ENCODE results near the gene CARM1. TPM values are rescaled to one million over a fixed set of nuclear protein-coding genes. Genes with fewer than 3 reads are reported as not detected.

The CARM1 gene
- total and polyA plus RNA-seq, 11 donors = 22.4 to 39.5 (median 29.3) TPM

- no peak overlapping the region for H3K27ac ChIP-seq
- H3K27me3 ChIP-seq = no peaks in the 10 kb centered on the region
- H3K36me3 ChIP-seq = peaks cover 0 to 3% (median 0%) of the 10 kb centered on the region in 9 donors
- no peaks in the 10 kb centered on the region for H3K9me3 ChIP-seq
- H3K4me1 ChIP-seq = peaks cover 0 to 23% (median 18%) of the 10 kb centered on the region in 12 donors
- 88 to 91% (median 90%) methylated on average over 10 of the region's 10 CpGs for WGBS, 4 donors
- ATAC-seq = no peak
- DNase-seq = no peak
- intact Hi-C loops (cut with DNase I) = no loop called here
- peak overlapping the region in 1 of 12 donors; percentile 87 for H3K4me3 ChIP-seq
- TF ChIP-seq CTCF (IDR thresholded peaks at IDR 0.05) = no peak
- TF ChIP-seq POLR2A (IDR thresholded peaks at IDR 0.05) = no peak
Observed at GRCh38 chr19:10962863-10963262, 91.5 kb downstream of the CARM1 start.

GRCh38 chr19:10963865-10964264, 92.5 kb downstream of the CARM1 start:
- 79 to 86% (median 84%) methylated on average over 4 of the region's 4 CpGs for WGBS, 4 donors
- ATAC-seq = no peak
- H3K27me3 ChIP-seq = no peaks in the 10 kb centered on the region
- intact Hi-C loops (cut with DNase I) = no loop called here
- no peaks in the 10 kb centered on the region for H3K9me3 ChIP-seq
- peaks cover 0 to 3% (median 0%) of the 10 kb centered on the region in 9 donors for H3K36me3 ChIP-seq
- no peak overlapping the region for H3K4me3 ChIP-seq
- DNase-seq = no peak
- TF ChIP-seq CTCF (IDR thresholded peaks at IDR 0.05) (no peak), POLR2A (IDR thresholded peaks at IDR 0.05) (no peak)
- peaks cover 0 to 32% (median 21%) of the 10 kb centered on the region in 12 donors for H3K4me1 ChIP-seq
- no peak overlapping the region for H3K27ac ChIP-seq

GRCh38 chr19:10964903-10965302, 93.5 kb downstream of the CARM1 start:
- H3K4me1 ChIP-seq = peaks cover 0 to 29% (median 17%) of the 10 kb centered on the region in 12 donors
- H3K27me3 ChIP-seq = no peaks in the 10 kb centered on the region
- H3K36me3 ChIP-seq = peaks cover 0 to 3% (median 0%) of the 10 kb centered on the region in 9 donors
- TF ChIP-seq CTCF (IDR thresholded peaks at IDR 0.05) = no peak
- DNase-seq = no peak
- 96 to 99% (median 98%) methylated on average over 4 of the region's 4 CpGs for WGBS, 4 donors
- no peak overlapping the region for H3K4me3 ChIP-seq
- ATAC-seq = no peak
- H3K9me3 ChIP-seq = no peaks in the 10 kb centered on the region
- no peak overlapping the region for H3K27ac ChIP-seq
- intact Hi-C loops (cut with DNase I) = no loop called here

- intact Hi-C loops (cut with DNase I) = no loop called here
- DNase-seq (no peak), ATAC-seq (no peak)
- no peaks in the 10 kb centered on the region for H3K9me3 ChIP-seq
- WGBS, 4 donors = 78 to 83% (median 82%) methylated on average over 6 of the region's 6 CpGs
- peaks cover 0 to 26% (median 15%) of the 10 kb centered on the region in 12 donors for H3K4me1 ChIP-seq
- H3K27me3 ChIP-seq = no peaks in the 10 kb centered on the region
- TF ChIP-seq CTCF (IDR thresholded peaks at IDR 0.05) = no peak
- H3K4me3 ChIP-seq = no peak overlapping the region
- H3K36me3 ChIP-seq = peaks cover 0 to 3% (median 0%) of the 10 kb centered on the region in 9 donors
- H3K27ac ChIP-seq = no peak overlapping the region
Observed at GRCh38 chr19:10965398-10965797, 94.0 kb downstream of the CARM1 start.
